Parathyroid adenoma (tissue), 2 donors: Measurements from ENCODE around the gene LAMA3.

Experiments used
- H2AFZ ChIP-seq: fragments of 300-600 bp; sonication (generic); one replicate; pipeline ENCODE4 v1.7.0; 2017; ENCODE audit warnings: antibody characterized with exemption, mild to moderate bottlenecking
- H3K27ac ChIP-seq: fragments of 300-600 bp; sonication (generic); one replicate; pipeline ENCODE4 v1.7.0; 2017
- H3K27me3 ChIP-seq: fragments of 300-600 bp; sonication (generic); one replicate; pipeline ENCODE4 v1.7.0; 2017; ENCODE audit warnings: low read length; ENCODE audit not compliant: control insufficient read depth, insufficient read depth
- H3K36me3 ChIP-seq: fragments of 300-600 bp; sonication (generic); one replicate; pipeline ENCODE4 v1.7.0; 2017; ENCODE audit warnings: low read length; ENCODE audit not compliant: control insufficient read depth, insufficient read depth
- H3K4me1 ChIP-seq: fragments of 300-600 bp; sonication (generic); one replicate; pipeline ENCODE4 v1.7.0; 2017; ENCODE audit warnings: control low read depth
- H3K4me2 ChIP-seq: fragments of 300-600 bp; sonication (generic); one replicate; pipeline ENCODE4 v1.7.0; 2017; ENCODE audit warnings: low read length
- H3K4me3 ChIP-seq: fragments of 300-600 bp; sonication (generic); one replicate; pipeline ENCODE4 v1.7.0; 2017; ENCODE audit warnings: low read depth, low read length
- H3K79me2 ChIP-seq: fragments of 300-600 bp; sonication (generic); one replicate; pipeline ENCODE4 v1.7.0; 2017; ENCODE audit warnings: control low read depth
- H3K9ac ChIP-seq: fragments of 300-600 bp; sonication (generic); one replicate; pipeline ENCODE4 v1.7.0; 2017; ENCODE audit warnings: mild to moderate bottlenecking
- H3K9me3 ChIP-seq: fragments of 300-600 bp; sonication (generic); one replicate; pipeline ENCODE4 v1.7.0; 2017; ENCODE audit warnings: low read length; ENCODE audit not compliant: control insufficient read depth
- TF ChIP-seq, protein P1 (sequence below): fragments of 300-600 bp; sonication (generic); IDR thresholded peaks from one replicate; pipeline ENCODE4 v1.7.0; 2017; ENCODE audit warnings: antibody characterized with exemption, mild to moderate bottlenecking
- donor health status: primary hyperparathyroidism.

LAMA3 gene

DNA sequence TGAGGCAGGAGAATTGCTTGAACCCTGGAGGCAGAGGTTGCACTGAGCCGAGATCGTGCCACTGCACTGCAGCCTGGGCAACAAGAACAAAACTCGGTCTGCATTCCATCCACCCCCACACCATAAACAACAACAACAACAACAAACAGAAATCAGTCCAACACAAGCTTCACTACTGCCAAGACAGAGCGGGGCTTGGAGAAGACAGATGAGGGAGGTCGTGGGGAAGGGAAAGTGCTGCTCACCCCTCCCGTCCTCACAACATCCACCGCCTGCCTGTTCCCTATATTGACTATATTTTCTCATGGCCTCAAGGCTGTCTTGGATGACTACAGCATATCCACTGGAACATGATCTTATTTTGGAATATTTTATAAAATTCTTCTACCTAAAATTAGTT is 187.7 kb downstream of the LAMA3 start:
- Histone ChIP-seq H3K4me3 (no peak overlapping the region), H3K4me1 (peaks cover 10% of the 10 kb centered on the region), H3K27me3 (no peaks in the 10 kb centered on the region)

DNA sequence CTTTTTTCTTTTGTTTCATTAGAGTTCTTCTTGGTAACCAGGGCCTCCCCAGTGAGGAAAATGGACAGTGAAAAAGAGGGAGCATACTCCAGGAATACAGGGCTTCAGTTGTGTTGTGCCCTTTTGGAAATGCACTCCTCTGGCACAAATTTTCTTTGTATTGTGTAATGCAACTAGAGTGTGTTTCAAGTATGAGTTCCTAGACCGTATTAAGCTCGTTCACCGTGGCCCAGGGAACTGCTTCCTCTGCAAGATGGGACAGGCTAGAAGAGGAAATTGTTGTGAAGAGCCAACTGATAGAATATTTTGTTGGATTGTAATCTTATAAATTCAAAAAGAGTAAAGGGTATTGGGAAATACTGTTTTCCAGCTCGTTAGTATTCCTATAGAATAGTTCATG is 188.1 kb downstream of the LAMA3 start:
- H3K4me1 ChIP-seq = peaks cover 11% of the 10 kb centered on the region
- no peaks in the 10 kb centered on the region for H3K27me3 ChIP-seq
- H3K9me3 ChIP-seq = no peaks in the 10 kb centered on the region
- H3K79me2 ChIP-seq = no peaks in the 10 kb centered on the region
- no peak overlapping the region for H2AFZ ChIP-seq
- no peak overlapping the region for H3K9ac ChIP-seq
- TF ChIP-seq, protein P1, sequence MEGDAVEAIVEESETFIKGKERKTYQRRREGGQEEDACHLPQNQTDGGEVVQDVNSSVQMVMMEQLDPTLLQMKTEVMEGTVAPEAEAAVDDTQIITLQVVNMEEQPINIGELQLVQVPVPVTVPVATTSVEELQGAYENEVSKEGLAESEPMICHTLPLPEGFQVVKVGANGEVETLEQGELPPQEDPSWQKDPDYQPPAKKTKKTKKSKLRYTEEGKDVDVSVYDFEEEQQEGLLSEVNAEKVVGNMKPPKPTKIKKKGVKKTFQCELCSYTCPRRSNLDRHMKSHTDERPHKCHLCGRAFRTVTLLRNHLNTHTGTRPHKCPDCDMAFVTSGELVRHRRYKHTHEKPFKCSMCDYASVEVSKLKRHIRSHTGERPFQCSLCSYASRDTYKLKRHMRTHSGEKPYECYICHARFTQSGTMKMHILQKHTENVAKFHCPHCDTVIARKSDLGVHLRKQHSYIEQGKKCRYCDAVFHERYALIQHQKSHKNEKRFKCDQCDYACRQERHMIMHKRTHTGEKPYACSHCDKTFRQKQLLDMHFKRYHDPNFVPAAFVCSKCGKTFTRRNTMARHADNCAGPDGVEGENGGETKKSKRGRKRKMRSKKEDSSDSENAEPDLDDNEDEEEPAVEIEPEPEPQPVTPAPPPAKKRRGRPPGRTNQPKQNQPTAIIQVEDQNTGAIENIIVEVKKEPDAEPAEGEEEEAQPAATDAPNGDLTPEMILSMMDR = no peak
- no peaks in the 10 kb centered on the region for H3K36me3 ChIP-seq
- H3K27ac ChIP-seq = no peak overlapping the region
- H3K4me3 ChIP-seq = no peak overlapping the region
- no peak overlapping the region for H3K4me2 ChIP-seq

More for the DNA sequence above, 187.7 kb downstream of the LAMA3 start:
- Histone ChIP-seq H3K9me3 (no peaks in the 10 kb centered on the region), H2AFZ (no peak overlapping the region), H3K4me2 (no peak overlapping the region), H3K9ac (no peak overlapping the region), H3K36me3 (no peaks in the 10 kb centered on the region), H3K79me2 (no peaks in the 10 kb centered on the region), H3K27ac (no peak overlapping the region)
- TF ChIP-seq, protein P1 = no peak

GRCh38 chr18:23878336-23878900 is 189.2 kb downstream of the LAMA3 start:
- Histone ChIP-seq H2AFZ (no peak overlapping the region), H3K27ac (no peak overlapping the region), H3K4me3 (no peak overlapping the region), H3K36me3 (no peaks in the 10 kb centered on the region), H3K4me1 (peaks cover 11% of the 10 kb centered on the region), H3K9ac (no peak overlapping the region), H3K4me2 (no peak overlapping the region), H3K79me2 (no peaks in the 10 kb centered on the region), H3K27me3 (no peaks in the 10 kb centered on the region), H3K9me3 (no peaks in the 10 kb centered on the region)
- TF ChIP-seq, protein P1 = no peak

- TF ChIP-seq, protein P1 = no peak
- Histone ChIP-seq H3K36me3 (no peaks in the 10 kb centered on the region), H3K4me3 (no peak overlapping the region), H3K9me3 (no peaks in the 10 kb centered on the region), H2AFZ (no peak overlapping the region), H3K27me3 (no peaks in the 10 kb centered on the region), H3K4me1 (peaks cover 12% of the 10 kb centered on the region), H3K79me2 (no peaks in the 10 kb centered on the region), H3K9ac (no peak overlapping the region), H3K27ac (no peak overlapping the region), H3K4me2 (no peak overlapping the region)
Measured at GRCh38 chr18:23879126-23879525, 189.9 kb downstream of the LAMA3 start.

DNA sequence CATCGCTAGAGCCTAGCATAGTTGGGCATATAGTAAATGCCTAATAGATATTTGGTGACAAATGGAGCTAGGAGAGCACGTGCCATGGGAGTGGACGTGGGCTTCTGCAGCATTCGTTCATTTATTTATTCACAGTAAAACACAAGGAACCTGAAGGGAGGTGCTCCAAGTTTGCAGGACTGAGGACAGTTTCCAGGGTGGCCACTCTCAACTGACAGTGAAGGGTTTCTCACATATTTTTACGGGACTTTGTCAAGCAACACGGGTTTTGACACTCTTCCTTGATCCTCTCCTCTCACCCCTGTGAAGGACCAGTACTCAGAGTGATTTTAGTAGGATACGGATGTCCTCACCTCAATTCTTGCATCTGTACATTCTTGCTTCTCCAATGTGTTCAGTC is 190.3 kb downstream of the LAMA3 start:
- H3K9ac ChIP-seq = no peak overlapping the region
- no peak overlapping the region for H3K4me3 ChIP-seq
- no peaks in the 10 kb centered on the region for H3K79me2 ChIP-seq
- H2AFZ ChIP-seq = no peak overlapping the region
- H3K4me2 ChIP-seq = no peak overlapping the region
- TF ChIP-seq, protein P1 = no peak
- H3K9me3 ChIP-seq = no peaks in the 10 kb centered on the region
- H3K36me3 ChIP-seq = no peaks in the 10 kb centered on the region
- H3K4me1 ChIP-seq = peaks cover 16% of the 10 kb centered on the region
- no peak overlapping the region for H3K27ac ChIP-seq
- no peaks in the 10 kb centered on the region for H3K27me3 ChIP-seq
